Caco-2 (cell line): ENCODE data around the gene SENP1. TPM values are rescaled to one million over a fixed set of nuclear protein-coding genes. Genes with fewer than 3 reads are reported as not detected.

Experiments used
- BruUV-seq: library from RNA; stranded (reverse); fragments of 400-500 nt; replicated peaks from 2 replicates; lab custom pipeline; 2021; lab: Mats Ljungman, UMichigan
- CTCF ChIA-PET: fragments of 300-600 bp; sonication (Branson Sonifier 250); formaldehyde crosslinking; loops from one replicate; lab custom pipeline; 2022; ENCODE audit warnings: antibody characterized with exemption; lab: Charles Lee
- POLR2A ChIA-PET: fragments of 300-600 bp; sonication (Branson Sonifier 250); formaldehyde crosslinking; loops from one replicate; lab custom pipeline; 2022; ENCODE audit warnings: antibody characterized with exemption; lab: Charles Lee
- DNase-seq, 2 experiments: peaks; one replicate each; pipeline versions ENCODE4 v3.0.0 to v3.0.0-alpha.2; 2020 to 2022
- H3K27me3 ChIP-seq: replicated peaks from 2 replicates; pipeline ENCODE4 v1.6.0; 2011; ENCODE audit warnings: low read length; ENCODE audit not compliant: control insufficient read depth, insufficient read depth
- H3K36me3 ChIP-seq: 2 replicates; pipeline ENCODE4 v1.5.1; 2011; ENCODE audit warnings: low read length; ENCODE audit not compliant: control insufficient read depth, insufficient read depth
- H3K4me1 ChIP-seq: fragments of 250-450 bp; sonication (Bioruptor Pico); 2 replicates; pipeline ENCODE4 v1.5.1; 2020; ENCODE audit warnings: mild to moderate bottlenecking
- H3K4me3 ChIP-seq: 2 replicates; pipeline ENCODE4 v1.5.1; 2011; ENCODE audit warnings: low read depth, mild to moderate bottlenecking, control low read depth, low read length
- H3K9me3 ChIP-seq: fragments of 250-450 bp; sonication (Bioruptor Pico); 2 replicates; pipeline ENCODE4 v1.5.1; 2020; ENCODE audit warnings: mild to moderate bottlenecking, moderate library complexity
- H3K27ac Mint-ChIP-seq: one replicate; pipeline ENCODE4 v1.8.0; 2022; ENCODE audit warnings: mixed read lengths; ENCODE audit not compliant: unreplicated experiment
- H3K27me3 Mint-ChIP-seq: one replicate; pipeline ENCODE4 v1.8.0; 2022; ENCODE audit warnings: mixed read lengths; ENCODE audit not compliant: insufficient read depth, unreplicated experiment
- H3K36me3 Mint-ChIP-seq: one replicate; pipeline ENCODE4 v1.8.0; 2022; ENCODE audit warnings: mild to moderate bottlenecking, mixed read lengths; ENCODE audit not compliant: insufficient read depth, unreplicated experiment
- H3K4me1 Mint-ChIP-seq: one replicate; pipeline ENCODE4 v1.8.0; 2022; ENCODE audit warnings: low read depth, mixed read lengths; ENCODE audit not compliant: unreplicated experiment
- H3K4me3 Mint-ChIP-seq: one replicate; pipeline ENCODE4 v1.8.0; 2022; ENCODE audit warnings: mild to moderate bottlenecking, moderate library complexity, mixed read lengths; ENCODE audit not compliant: unreplicated experiment
- H3K9me3 Mint-ChIP-seq: one replicate; pipeline ENCODE4 v1.8.0; 2022; ENCODE audit warnings: mixed read lengths; ENCODE audit not compliant: unreplicated experiment
- CTCF ChIP-seq, 2 experiments: fragments of 200-600 bp in 1 of 2; IDR thresholded peaks; 1 replicate in 1 of 2; 2 replicates in 1 of 2; pipeline versions ENCODE4 v1.5.1 to v1.8.0; 2011 to 2022; ENCODE audit warnings: antibody characterized with exemption in 1 of 2, control low read depth in 1 of 2, inconsistent platforms in 1 of 2, low read depth in 1 of 2, low read length in 1 of 2, mild to moderate bottlenecking in 1 of 2, moderate library complexity in 1 of 2; ENCODE audit not compliant: insufficient read depth in 1 of 2, severe bottlenecking in 1 of 2, unreplicated experiment in 1 of 2
- intact Hi-C: fragments of 100-400 bp; cut with micrococcal nuclease; formaldehyde crosslinking; loops from one replicate; pipeline ENCODE4 v1.10.0; 2022; ENCODE audit not compliant: unreplicated experiment
- total RNA-seq: library from RNA; stranded (reverse); gene quantifications from 2 replicates; pipeline ENCODE4 v1.2.3, GENCODE V29; 2022

SENP1 gene
- total RNA-seq, 1 experiment from 2014 or later = 40.4 TPM

GRCh38 chr12:48145981-48146380, 40.1 kb upstream of the SENP1 start:
- no TSS peak for BruUV-seq
- H3K27ac Mint-ChIP-seq = no peak overlapping the region

DNA sequence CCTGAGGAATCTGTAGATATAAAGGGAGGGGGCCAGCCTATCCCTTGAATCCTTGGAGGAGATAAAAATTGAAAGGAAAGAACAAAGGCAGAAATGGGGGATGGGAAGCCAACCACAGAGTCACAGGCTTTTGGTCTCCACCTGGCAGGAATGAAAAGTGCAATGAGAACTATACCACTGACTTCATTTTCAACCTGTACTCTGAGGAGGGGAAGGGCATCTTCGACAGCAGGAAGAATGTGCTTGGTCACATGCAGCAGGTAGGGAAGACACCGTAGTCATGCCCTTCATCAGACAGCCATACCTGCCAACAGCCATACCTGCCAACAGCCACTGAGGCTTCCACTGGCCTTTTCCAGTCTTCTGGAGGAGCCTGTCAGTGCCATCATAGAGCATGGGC, 38.0 kb upstream of the SENP1 start:
- intact Hi-C loops = no loop called here
- Histone ChIP-seq H3K4me3 (no peak overlapping the region), H3K4me1 (no peaks in the 10 kb centered on the region), H3K27me3 (no peaks in the 10 kb centered on the region), H3K9me3 (no peaks in the 10 kb centered on the region), H3K36me3 (no peaks in the 10 kb centered on the region; the same call in none of the 2 replicates)
- Mint-ChIP-seq H3K27me3 (no peaks in the 10 kb centered on the region), H3K27ac (no peak overlapping the region), H3K4me3 (no peak overlapping the region), H3K9me3 (no peaks in the 10 kb centered on the region), H3K4me1 (no peaks in the 10 kb centered on the region), H3K36me3 (peaks cover 27% of the 10 kb centered on the region)
- DNase-seq = no peak
- TF ChIP-seq CTCF (IDR thresholded peaks at IDR 0.05; ENCODE audit: insufficient read depth in 1 of 2, low read depth in 1 of 2, low read length in 1 of 2, severe bottlenecking in 1 of 2, unreplicated experiment in 1 of 2) = peak in 1 of 2 experiments; percentile 3
- ChIA-PET POLR2A (no interaction called here), CTCF (no interaction called here)
- BruUV-seq = no TSS peak

More at GRCh38 chr12:48145981-48146380, 40.1 kb upstream of the SENP1 start:
- no peak overlapping the region for H3K4me3 ChIP-seq
- H3K36me3 ChIP-seq = no peaks in the 10 kb centered on the region; the same call in 1 of the 2 replicates
- no peaks in the 10 kb centered on the region for H3K27me3 ChIP-seq
- CTCF ChIA-PET = interaction anchor here (0.8 kb wide), 1 partner anchor 11 kb away, joined by 3 read pairs; the partner anchor contains the start of gene ASB8
- Mint-ChIP-seq H3K36me3 (peaks cover 34% of the 10 kb centered on the region), H3K4me3 (no peak overlapping the region), H3K27me3 (no peaks in the 10 kb centered on the region), H3K9me3 (no peaks in the 10 kb centered on the region), H3K4me1 (no peaks in the 10 kb centered on the region)
- no peak for DNase-seq
- no peaks in the 10 kb centered on the region for H3K4me1 ChIP-seq
- POLR2A ChIA-PET = no interaction called here
- no peaks in the 10 kb centered on the region for H3K9me3 ChIP-seq
- intact Hi-C loops = no loop called here
- TF ChIP-seq CTCF (IDR thresholded peaks at IDR 0.05; ENCODE audit: insufficient read depth in 1 of 2, low read depth in 1 of 2, low read length in 1 of 2, severe bottlenecking in 1 of 2, unreplicated experiment in 1 of 2) = no peak

GRCh38 chr12:48142818-48143674, 37.2 kb upstream of the SENP1 start:
- no peak overlapping the region for H3K4me3 Mint-ChIP-seq
- H3K4me1 Mint-ChIP-seq = no peaks in the 10 kb centered on the region
- DNase-seq = no peak
- Histone ChIP-seq H3K9me3 (no peaks in the 10 kb centered on the region), H3K4me3 (no peak overlapping the region), H3K36me3 (no peaks in the 10 kb centered on the region; the same call in none of the 2 replicates), H3K4me1 (no peaks in the 10 kb centered on the region), H3K27me3 (no peaks in the 10 kb centered on the region)
- TF ChIP-seq CTCF (IDR thresholded peaks at IDR 0.05; ENCODE audit: insufficient read depth in 1 of 2, low read depth in 1 of 2, low read length in 1 of 2, severe bottlenecking in 1 of 2, unreplicated experiment in 1 of 2) = no peak
- ChIA-PET CTCF (no interaction called here), POLR2A (no interaction called here)
- intact Hi-C loops = no loop called here
- BruUV-seq = no TSS peak
- H3K27me3 Mint-ChIP-seq = no peaks in the 10 kb centered on the region
- no peak overlapping the region for H3K27ac Mint-ChIP-seq
- H3K9me3 Mint-ChIP-seq = no peaks in the 10 kb centered on the region
- peaks cover 24% of the 10 kb centered on the region for H3K36me3 Mint-ChIP-seq
